Activated CD4-positive, alpha-beta T cell treated with anti-CD3 and anti-CD28 coated beads, Interleukin-2, amount 10 ng/mL, durations not matched to agents 24 days and 14 days (primary cell): Measurements from ENCODE around the gene TMPRSS9. TPM values are rescaled to one million over a fixed set of nuclear protein-coding genes. Genes with fewer than 3 reads are reported as not detected.
"Not testable (repeated sequence)": the region's sequence is repeated elsewhere in the genome, so short reads cannot be mapped to it uniquely, and the experiment has no call there.

Experiments used
- DNase-seq: peaks from one replicate; pipeline ENCODE4 v3.0.0; 2022
- H3K27ac Mint-ChIP-seq: one replicate; pipeline ENCODE4 v1.8.0; 2022; ENCODE audit warnings: mild to moderate bottlenecking, mixed read lengths
- H3K27me3 Mint-ChIP-seq: one replicate; pipeline ENCODE4 v1.8.0; 2022; ENCODE audit warnings: mixed read lengths
- H3K36me3 Mint-ChIP-seq: one replicate; pipeline ENCODE4 v1.8.0; 2022; ENCODE audit warnings: low read depth, mild to moderate bottlenecking, mixed read lengths
- H3K4me1 Mint-ChIP-seq: one replicate; pipeline ENCODE4 v1.8.0; 2021; ENCODE audit warnings: mixed read lengths
- H3K4me3 Mint-ChIP-seq: one replicate; pipeline ENCODE4 v1.8.0; 2022; ENCODE audit warnings: mild to moderate bottlenecking, moderate library complexity, mixed read lengths
- H3K9me3 Mint-ChIP-seq: one replicate; pipeline ENCODE4 v1.8.0; 2021; ENCODE audit warnings: mixed read lengths
- intact Hi-C: fragments of 100-400 bp; cut with micrococcal nuclease; formaldehyde crosslinking; loops from one replicate; pipeline ENCODE4 v1.15.1; 2023
- total RNA-seq: library from RNA; stranded (reverse); gene quantifications from 2 replicates; pipeline ENCODE4 v1.2.3, GENCODE V29; 2022

The TMPRSS9 gene
- total RNA-seq, 1 donor from 2014 or later, result not detected

GRCh38 chr19:2392899-2393298 is 32.8 kb downstream of the TMPRSS9 start:
- not testable (repeated sequence) for H3K27me3 Mint-ChIP-seq, H3K27ac Mint-ChIP-seq, H3K36me3 Mint-ChIP-seq, H3K9me3 Mint-ChIP-seq, H3K4me1 Mint-ChIP-seq, H3K4me3 Mint-ChIP-seq
- intact Hi-C loops, result loop anchor here (5.0 to 10.0 kb wide), 3 partner anchors 66 to 231 kb away; partner anchors contain the start of genes DOT1L, LSM7 and SPPL2B
- DNase-seq, result peak; percentile 63

GRCh38 chr19:2394054-2394441 is 34.0 kb downstream of the TMPRSS9 start:
- intact Hi-C loops, result loop anchor here (5.0 to 10.0 kb wide), 3 partner anchors 67 to 232 kb away; partner anchors contain the start of genes DOT1L, LSM7 and SPPL2B
- H3K9me3 Mint-ChIP-seq, result no peaks in the 10 kb centered on the region
- H3K27me3 Mint-ChIP-seq, result peaks cover 6% of the 10 kb centered on the region
- no peak overlapping the region for H3K27ac Mint-ChIP-seq
- no peak for DNase-seq
- peaks cover 7% of the 10 kb centered on the region for H3K4me1 Mint-ChIP-seq
- no peak overlapping the region for H3K4me3 Mint-ChIP-seq
- H3K36me3 Mint-ChIP-seq, result no peaks in the 10 kb centered on the region

DNA sequence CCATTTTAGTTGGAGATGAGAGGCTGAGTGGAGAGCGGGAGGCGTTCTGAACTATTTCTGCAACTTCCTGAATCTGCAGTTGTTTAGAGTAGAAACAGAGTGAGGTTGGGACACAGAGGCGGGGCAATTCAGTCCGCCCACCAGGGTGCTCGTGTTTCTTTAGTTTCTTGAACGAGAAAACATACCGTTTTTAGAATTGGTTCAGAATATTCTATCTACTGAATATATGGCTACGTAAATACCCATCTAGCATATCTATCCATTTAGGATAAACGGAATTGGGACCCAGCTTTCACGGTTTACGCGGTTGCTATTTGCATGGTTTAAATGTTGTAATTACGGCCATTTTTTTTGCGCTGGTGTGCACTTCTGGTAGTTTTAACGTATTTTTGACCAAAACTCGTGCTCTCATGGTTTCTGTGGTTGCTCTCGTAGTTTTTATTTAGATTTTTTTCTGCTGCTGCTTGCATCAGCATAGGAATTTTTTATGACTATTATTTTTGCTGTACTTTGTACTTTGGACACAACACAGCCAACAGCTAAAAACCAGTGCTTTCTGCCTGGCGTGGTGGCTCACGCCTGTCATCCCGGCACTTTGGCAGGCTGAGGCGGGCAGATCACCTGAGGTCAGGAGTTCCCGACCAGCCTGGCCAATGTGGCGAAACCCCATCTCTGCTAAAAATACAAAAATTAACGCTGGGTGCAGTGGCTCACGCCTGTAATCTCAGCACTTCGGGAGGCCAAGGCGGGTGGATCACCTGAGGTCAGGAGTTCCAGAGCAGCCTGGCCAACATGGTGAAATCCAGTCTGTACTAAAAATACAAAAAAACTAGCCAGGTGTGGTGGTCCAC is 34.6 kb downstream of the TMPRSS9 start:
- no peak for DNase-seq
- intact Hi-C loops, result loop anchor here (5.0 to 10.0 kb wide), 3 partner anchors 67 to 232 kb away; partner anchors contain the start of genes DOT1L, LSM7 and SPPL2B
- Mint-ChIP-seq H3K9me3 (no peaks in the 10 kb centered on the region), H3K27me3 (peaks cover 6% of the 10 kb centered on the region), H3K27ac (no peak overlapping the region), H3K4me1 (peaks cover 7% of the 10 kb centered on the region), H3K4me3 (no peak overlapping the region), H3K36me3 (no peaks in the 10 kb centered on the region)

- not testable (repeated sequence) for H3K4me1 Mint-ChIP-seq, H3K4me3 Mint-ChIP-seq, H3K27me3 Mint-ChIP-seq, H3K27ac Mint-ChIP-seq, DNase-seq, H3K36me3 Mint-ChIP-seq, H3K9me3 Mint-ChIP-seq
- intact Hi-C loops, result loop anchor here (10.0 kb wide), 1 partner anchor 121 kb away; no protein-coding TSS in a partner anchor
Measured at GRCh38 chr19:2395293-2395829, 35.3 kb downstream of the TMPRSS9 start.

DNA sequence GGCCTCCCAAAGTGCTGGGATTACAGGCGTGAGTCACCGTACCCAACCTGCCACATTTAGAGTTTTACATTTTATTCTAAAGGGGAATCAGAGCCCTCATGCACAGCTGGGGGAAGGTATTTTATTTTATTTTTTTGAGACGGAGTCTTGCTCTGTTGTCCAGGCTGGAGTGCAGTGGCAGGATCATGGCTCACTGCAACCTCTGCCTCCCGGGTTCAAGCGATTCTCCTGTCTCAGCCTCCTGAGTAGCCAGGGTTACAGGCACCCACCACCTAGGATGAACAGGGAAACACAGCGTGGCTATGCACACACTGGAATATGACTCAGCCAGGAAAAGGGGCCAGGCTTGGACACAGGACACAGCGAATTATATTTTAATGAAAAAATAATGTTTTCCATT is 37.1 kb downstream of the TMPRSS9 start:
- H3K27me3 Mint-ChIP-seq, H3K4me1 Mint-ChIP-seq, H3K4me3 Mint-ChIP-seq, H3K36me3 Mint-ChIP-seq, DNase-seq, H3K27ac Mint-ChIP-seq, H3K9me3 Mint-ChIP-seq: not testable (repeated sequence)
- intact Hi-C loops, result loop anchor here (10.0 kb wide), 1 partner anchor 122 kb away; no protein-coding TSS in a partner anchor

DNA sequence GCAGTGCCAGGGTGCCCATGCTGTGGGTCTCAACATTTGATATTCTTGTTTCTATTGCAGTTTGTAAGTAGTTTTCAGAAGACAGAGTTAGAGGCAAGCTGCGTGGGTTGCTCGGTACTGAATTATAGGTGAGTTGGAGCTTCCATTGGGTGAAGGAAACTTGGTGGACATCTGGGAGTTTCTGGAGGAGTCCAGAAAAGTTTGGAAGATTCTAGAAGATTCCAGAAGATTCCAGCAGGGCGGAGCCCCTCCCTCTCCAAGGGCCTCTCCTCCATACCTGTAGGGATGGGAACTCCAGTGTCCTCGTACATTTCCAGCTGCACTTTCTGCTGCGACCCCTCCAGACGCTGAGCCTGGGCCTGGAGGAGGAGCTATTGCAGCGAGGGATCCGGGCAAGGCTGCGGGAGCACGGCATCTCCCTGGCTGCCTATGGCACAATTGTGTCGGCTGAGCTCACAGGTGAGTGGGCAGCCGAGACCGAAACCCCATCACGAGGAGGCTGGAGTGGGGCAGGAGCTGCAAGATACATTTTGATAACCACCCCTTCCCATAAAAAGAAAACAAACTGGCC is 38.8 kb downstream of the TMPRSS9 start:
- H3K9me3 Mint-ChIP-seq, result no peaks in the 10 kb centered on the region
- H3K27me3 Mint-ChIP-seq, result no peaks in the 10 kb centered on the region
- H3K4me3 Mint-ChIP-seq, result no peak overlapping the region
- peak overlapping the region; percentile 28 for H3K27ac Mint-ChIP-seq
- no peaks in the 10 kb centered on the region for H3K36me3 Mint-ChIP-seq
- DNase-seq, result no peak
- intact Hi-C loops, result loop anchor here (10.0 kb wide), 1 partner anchor 124 kb away; no protein-coding TSS in a partner anchor
- H3K4me1 Mint-ChIP-seq, result peaks cover 2% of the 10 kb centered on the region

GRCh38 chr19:2399582-2399981 is 39.5 kb downstream of the TMPRSS9 start:
- no peak overlapping the region for H3K27ac Mint-ChIP-seq
- no peaks in the 10 kb centered on the region for H3K4me1 Mint-ChIP-seq
- no peak for DNase-seq
- H3K27me3 Mint-ChIP-seq, result no peaks in the 10 kb centered on the region
- intact Hi-C loops, result loop anchor here (10.0 kb wide), 1 partner anchor 125 kb away; no protein-coding TSS in a partner anchor
- H3K36me3 Mint-ChIP-seq, result no peaks in the 10 kb centered on the region
- H3K9me3 Mint-ChIP-seq, result no peaks in the 10 kb centered on the region
- H3K4me3 Mint-ChIP-seq, result no peak overlapping the region

DNA sequence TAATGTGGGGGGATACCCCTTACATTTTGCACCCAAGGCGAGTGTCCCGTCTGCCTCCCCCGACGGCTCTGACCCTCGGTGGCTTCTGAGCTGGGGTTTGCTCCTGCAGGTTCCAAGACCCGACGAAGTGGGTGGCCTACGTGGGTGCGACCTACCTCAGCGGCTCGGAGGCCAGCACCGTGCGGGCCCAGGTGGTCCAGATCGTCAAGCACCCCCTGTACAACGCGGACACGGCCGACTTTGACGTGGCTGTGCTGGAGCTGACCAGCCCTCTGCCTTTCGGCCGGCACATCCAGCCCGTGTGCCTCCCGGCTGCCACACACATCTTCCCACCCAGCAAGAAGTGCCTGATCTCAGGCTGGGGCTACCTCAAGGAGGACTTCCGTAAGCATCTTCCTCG is 48.2 kb downstream of the TMPRSS9 start:
- Mint-ChIP-seq H3K36me3 (no peaks in the 10 kb centered on the region), H3K27ac (no peak overlapping the region), H3K4me3 (no peak overlapping the region), H3K27me3 (no peaks in the 10 kb centered on the region), H3K4me1 (peaks cover 2% of the 10 kb centered on the region), H3K9me3 (peaks cover 3% of the 10 kb centered on the region)
- intact Hi-C loops, result no loop called here
- no peak for DNase-seq

DNA sequence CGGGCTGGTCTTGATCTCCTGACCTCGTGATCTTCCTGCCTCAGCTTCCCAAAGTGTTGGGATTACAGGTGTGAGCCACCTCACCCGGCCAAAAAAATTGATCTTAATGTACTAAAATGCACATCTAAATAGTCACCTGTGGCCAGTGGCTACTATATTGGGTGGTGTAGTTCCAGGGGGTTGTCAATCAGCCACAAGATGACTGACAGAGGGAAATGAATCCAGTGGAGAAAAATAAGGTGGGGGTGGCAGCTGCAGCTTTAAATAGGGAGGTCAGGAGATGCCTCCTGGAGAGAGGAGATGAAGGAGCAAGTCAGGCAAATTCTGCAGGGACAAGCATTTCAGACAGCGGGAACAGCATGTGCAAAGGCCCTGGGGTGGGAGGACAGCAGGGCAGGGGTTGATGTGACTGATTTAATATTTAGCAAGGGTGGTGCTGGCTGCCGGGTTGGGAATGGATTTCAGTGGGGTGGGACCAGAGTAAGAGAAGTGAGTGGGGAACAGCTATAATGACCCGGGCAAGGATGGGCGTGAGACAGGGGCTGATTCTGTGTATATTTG is 49.4 kb downstream of the TMPRSS9 start:
- Mint-ChIP-seq H3K27ac (no peak overlapping the region), H3K4me3 (no peak overlapping the region), H3K27me3 (no peaks in the 10 kb centered on the region), H3K9me3 (peaks cover 3% of the 10 kb centered on the region), H3K4me1 (peaks cover 2% of the 10 kb centered on the region), H3K36me3 (no peaks in the 10 kb centered on the region)
- DNase-seq, result no peak
- intact Hi-C loops, result no loop called here

DNA sequence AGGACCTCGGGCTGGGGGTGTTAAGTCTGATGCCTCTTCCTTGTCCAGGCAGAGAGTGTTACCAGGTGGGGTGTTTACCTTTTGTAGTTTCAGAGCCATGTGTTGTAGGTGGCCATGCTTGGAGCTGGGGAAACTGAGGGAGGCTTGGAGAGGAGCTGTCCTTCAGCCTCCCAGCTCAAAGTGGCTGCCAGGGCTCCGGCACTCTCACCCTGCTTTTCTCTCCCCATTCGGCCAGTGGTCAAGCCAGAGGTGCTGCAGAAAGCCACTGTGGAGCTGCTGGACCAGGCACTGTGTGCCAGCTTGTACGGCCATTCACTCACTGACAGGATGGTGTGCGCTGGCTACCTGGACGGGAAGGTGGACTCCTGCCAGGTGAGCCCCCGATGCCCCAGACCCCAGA is 50.0 kb downstream of the TMPRSS9 start:
- peaks cover 2% of the 10 kb centered on the region for H3K4me1 Mint-ChIP-seq
- intact Hi-C loops, result no loop called here
- peaks cover 3% of the 10 kb centered on the region for H3K9me3 Mint-ChIP-seq
- H3K4me3 Mint-ChIP-seq, result no peak overlapping the region
- no peaks in the 10 kb centered on the region for H3K36me3 Mint-ChIP-seq
- no peaks in the 10 kb centered on the region for H3K27me3 Mint-ChIP-seq
- no peak for DNase-seq
- no peak overlapping the region for H3K27ac Mint-ChIP-seq

DNA sequence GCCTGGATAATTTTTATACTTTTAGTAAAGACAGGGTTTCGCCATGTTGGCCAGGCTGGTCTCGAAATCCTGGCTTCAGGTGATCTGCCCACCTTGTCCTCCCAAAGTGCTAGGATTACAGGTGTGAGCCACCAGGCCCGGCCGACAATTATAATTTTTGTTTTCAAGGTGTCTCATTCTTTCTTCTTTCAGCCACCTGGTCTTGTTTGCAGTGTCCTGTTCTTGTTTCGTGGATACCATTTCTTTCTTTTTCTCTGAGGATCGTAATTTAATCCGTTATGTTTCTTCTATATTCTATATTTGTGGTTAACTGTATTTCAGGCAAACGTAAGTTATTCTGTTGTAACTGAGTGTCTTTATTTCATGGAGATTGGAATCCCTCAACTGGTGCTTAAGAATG is 51.6 kb downstream of the TMPRSS9 start:
- H3K36me3 Mint-ChIP-seq, result no peaks in the 10 kb centered on the region
- intact Hi-C loops, result no loop called here

GRCh38 chr19:2412449-2412848 is 52.4 kb downstream of the TMPRSS9 start:
- no peaks in the 10 kb centered on the region for H3K36me3 Mint-ChIP-seq
- peaks cover 2% of the 10 kb centered on the region for H3K4me1 Mint-ChIP-seq
- intact Hi-C loops, result no loop called here
- no peak for DNase-seq
- no peaks in the 10 kb centered on the region for H3K27me3 Mint-ChIP-seq
- no peak overlapping the region for H3K4me3 Mint-ChIP-seq
- peaks cover 3% of the 10 kb centered on the region for H3K9me3 Mint-ChIP-seq
- H3K27ac Mint-ChIP-seq, result no peak overlapping the region

More for the DNA sequence above, 51.6 kb downstream of the TMPRSS9 start:
- Mint-ChIP-seq H3K4me3 (no peak overlapping the region), H3K9me3 (peaks cover 3% of the 10 kb centered on the region), H3K4me1 (peaks cover 2% of the 10 kb centered on the region), H3K27me3 (no peaks in the 10 kb centered on the region), H3K27ac (no peak overlapping the region)
- no peak for DNase-seq

DNA sequence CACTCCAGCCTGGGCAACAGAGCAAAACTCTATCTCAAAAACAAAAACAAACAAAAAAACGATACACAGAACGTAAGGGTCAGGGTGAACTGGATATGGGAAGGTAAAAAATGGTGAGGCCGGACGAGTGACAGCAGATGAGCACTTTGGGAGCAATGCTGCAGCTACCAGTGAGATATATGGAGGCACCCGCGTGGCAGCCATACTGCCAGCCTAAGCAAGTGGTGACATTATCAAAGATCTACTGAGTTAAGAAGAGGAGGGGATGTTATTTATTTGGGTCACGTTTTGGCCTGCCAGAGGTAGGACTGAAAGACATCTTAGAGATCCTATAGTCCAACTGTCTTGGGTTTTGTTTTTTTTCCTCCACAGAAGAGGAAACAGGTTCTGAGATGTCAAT is 53.1 kb downstream of the TMPRSS9 start:
- no peak for DNase-seq
- no peak overlapping the region for H3K27ac Mint-ChIP-seq
- peaks cover 5% of the 10 kb centered on the region for H3K36me3 Mint-ChIP-seq
- intact Hi-C loops, result no loop called here
- peaks cover 2% of the 10 kb centered on the region for H3K4me1 Mint-ChIP-seq
- H3K9me3 Mint-ChIP-seq, result peaks cover 3% of the 10 kb centered on the region
- no peaks in the 10 kb centered on the region for H3K27me3 Mint-ChIP-seq
- no peak overlapping the region for H3K4me3 Mint-ChIP-seq

GRCh38 chr19:2413629-2414028 is 53.6 kb downstream of the TMPRSS9 start:
- no peak overlapping the region for H3K27ac Mint-ChIP-seq
- H3K4me1 Mint-ChIP-seq, result peaks cover 2% of the 10 kb centered on the region
- H3K36me3 Mint-ChIP-seq, result peaks cover 5% of the 10 kb centered on the region
- no peak for DNase-seq
- intact Hi-C loops, result no loop called here
- H3K27me3 Mint-ChIP-seq, result no peaks in the 10 kb centered on the region
- H3K9me3 Mint-ChIP-seq, result peaks cover 3% of the 10 kb centered on the region
- H3K4me3 Mint-ChIP-seq, result no peak overlapping the region
